K562 treated with DMSO at 1 percent for 24 hours (cell line): ENCODE measurements around the gene ARHGEF9. TPM values are rescaled to one million over a fixed set of nuclear protein-coding genes. Genes with fewer than 3 reads are reported as not detected.

Experiments
- total RNA-seq: library from RNA; unstranded; fragments of 300-600 nt; gene quantifications from 2 replicates; pipeline ENCODE4 v1.2.3, GENCODE V29; 2022; ENCODE audit warnings: low read depth; ENCODE audit not compliant: insufficient read depth

Gene ARHGEF9
- 0.94 and 1.1 TPM in 2 replicates for total RNA-seq

DNA sequence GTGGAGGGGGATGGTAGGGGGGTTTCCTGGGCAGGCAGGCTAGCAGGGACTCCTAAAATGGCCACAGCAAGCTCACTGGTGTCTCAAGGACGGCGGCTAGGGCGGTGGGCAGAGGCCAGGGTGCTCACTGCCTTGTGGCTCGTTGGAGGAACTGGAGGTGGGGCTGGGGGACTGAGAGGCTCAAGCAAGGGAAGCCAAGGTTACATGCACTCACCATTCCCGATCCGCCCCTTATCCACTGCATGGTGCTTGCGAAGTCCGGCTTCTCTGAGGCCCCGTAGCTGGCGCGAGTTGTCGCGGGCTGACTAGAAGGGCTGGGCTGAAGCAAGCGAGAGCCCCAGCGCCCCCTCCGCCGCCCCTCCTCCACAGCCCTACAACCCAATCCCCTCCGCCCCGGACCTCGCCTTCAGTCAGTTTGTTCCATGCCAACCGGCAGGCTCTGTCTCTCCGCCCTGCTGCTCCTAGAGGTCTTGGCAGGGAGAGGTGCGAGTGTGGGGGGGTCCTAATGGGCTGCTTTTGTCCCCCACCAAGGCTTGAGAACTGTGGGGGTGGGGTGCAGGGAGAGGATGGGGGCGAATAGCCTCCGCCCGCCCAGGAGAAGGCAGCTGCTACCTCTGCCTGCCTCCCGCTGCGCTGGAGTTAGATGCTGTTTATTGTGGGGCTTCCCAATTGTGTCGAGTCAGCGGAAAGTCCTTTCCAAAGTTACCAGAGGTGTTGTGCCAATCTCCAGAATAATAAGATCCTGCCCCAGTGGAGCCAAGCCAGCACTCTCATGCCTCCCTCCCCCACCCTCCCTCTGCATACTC, at the start of gene ARHGEF9:
TSS of gene ARHGEF9 (minus strand) at position 313 of the 806 bp plus-strand sequence. CDS start at position 244, 69 bp downstream.

